ENCODE results near the gene BLMH. TPM values are rescaled to one million over a fixed set of nuclear protein-coding genes. Genes with fewer than 3 reads are reported as not detected.

BLMH gene
- total RNA-seq, 1 experiment from 2014 or later: 20.7 TPM

- intact Hi-C loops (cut with micrococcal nuclease; ENCODE audit: unreplicated experiment): no loop called here
- Histone ChIP-seq H3K36me3 (ENCODE audit: low read depth) (no peaks in the 10 kb centered on the region), H3K4me3 (no peak overlapping the region), H3K27ac (no peak overlapping the region), H3K9me2 (ENCODE audit: insufficient read depth) (no peaks in the 10 kb centered on the region), H3K79me2 (ENCODE audit: low read depth) (no peaks in the 10 kb centered on the region), H3K9me3 (ENCODE audit: insufficient read depth, low read depth) (no peaks in the 10 kb centered on the region), H2AFZ (no peak overlapping the region), H4K20me1 (ENCODE audit: insufficient read depth) (no peaks in the 10 kb centered on the region), H3K4me2 (no peak overlapping the region), H3F3A (ENCODE audit: insufficient read depth, low read depth) (peaks cover 21% of the 10 kb centered on the region), H3K4me1 (replicated peaks; ENCODE audit: insufficient read depth) (peaks cover 19% of the 10 kb centered on the region), H3K27me3 (ENCODE audit: insufficient read depth, low read depth) (no peaks in the 10 kb centered on the region)
- DNase-seq: no peak
- ChIA-PET CTCF (interaction anchor here (0.6 kb wide), 1 partner anchor 12 kb away, joined by 3 read pairs; no protein-coding TSS in a partner anchor), POLR2A (ENCODE audit: unreplicated experiment) (no interaction called here)
- TF ChIP-seq EZH2 (IDR thresholded peaks at IDR 0.05; ENCODE audit: low read depth): no peak
- TF ChIP-seq CTCF (conservative IDR thresholded peaks at IDR 0.05): no peak
- BruUV-seq (replicated peaks): no TSS peak
These were observed 71.3 kb downstream of the BLMH start for GRCh38 chr17:30220414-30220813.

GRCh38 chr17:30219833-30220232 lies 71.9 kb downstream of the BLMH start:
- H3K27me3 ChIP-seq (ENCODE audit: insufficient read depth, low read depth): no peaks in the 10 kb centered on the region
- no peaks in the 10 kb centered on the region for H3K36me3 ChIP-seq (ENCODE audit: low read depth)
- CTCF ChIA-PET: no interaction called here
- no peaks in the 10 kb centered on the region for H3K9me3 ChIP-seq (ENCODE audit: insufficient read depth, low read depth)
- DNase-seq: no peak
- H3K4me3 ChIP-seq: no peak overlapping the region
- TF ChIP-seq EZH2 (IDR thresholded peaks at IDR 0.05; ENCODE audit: low read depth) (no peak), CTCF (conservative IDR thresholded peaks at IDR 0.05) (no peak)
- H4K20me1 ChIP-seq (ENCODE audit: insufficient read depth): no peaks in the 10 kb centered on the region
- H2AFZ ChIP-seq: no peak overlapping the region
- intact Hi-C loops (cut with micrococcal nuclease; ENCODE audit: unreplicated experiment): no loop called here
- no peak overlapping the region for H3K27ac ChIP-seq
- H3F3A ChIP-seq (ENCODE audit: insufficient read depth, low read depth): peaks cover 16% of the 10 kb centered on the region
- POLR2A ChIA-PET (ENCODE audit: unreplicated experiment): no interaction called here
- peaks cover 13% of the 10 kb centered on the region for H3K4me1 ChIP-seq (replicated peaks; ENCODE audit: insufficient read depth)
- no TSS peak for BruUV-seq (replicated peaks)
- H3K79me2 ChIP-seq (ENCODE audit: low read depth): no peaks in the 10 kb centered on the region
- H3K4me2 ChIP-seq: no peak overlapping the region
- no peaks in the 10 kb centered on the region for H3K9me2 ChIP-seq (ENCODE audit: insufficient read depth)

- no peak for TF ChIP-seq EZH2 (IDR thresholded peaks at IDR 0.05; ENCODE audit: low read depth)
- Histone ChIP-seq H2AFZ (no peak overlapping the region), H3K4me1 (replicated peaks; ENCODE audit: insufficient read depth) (peaks cover 8% of the 10 kb centered on the region), H3K4me2 (no peak overlapping the region), H4K20me1 (ENCODE audit: insufficient read depth) (no peaks in the 10 kb centered on the region), H3K79me2 (ENCODE audit: low read depth) (no peaks in the 10 kb centered on the region), H3K4me3 (no peak overlapping the region), H3K27ac (no peak overlapping the region), H3F3A (ENCODE audit: insufficient read depth, low read depth) (peaks cover 10% of the 10 kb centered on the region), H3K27me3 (ENCODE audit: insufficient read depth, low read depth) (no peaks in the 10 kb centered on the region), H3K36me3 (ENCODE audit: low read depth) (no peaks in the 10 kb centered on the region), H3K9me2 (ENCODE audit: insufficient read depth) (no peaks in the 10 kb centered on the region), H3K9me3 (ENCODE audit: insufficient read depth, low read depth) (no peaks in the 10 kb centered on the region)
- no TSS peak for BruUV-seq (replicated peaks)
- ChIA-PET CTCF (no interaction called here), POLR2A (ENCODE audit: unreplicated experiment) (no interaction called here)
- DNase-seq: no peak
- intact Hi-C loops (cut with micrococcal nuclease; ENCODE audit: unreplicated experiment): no loop called here
These were observed 72.4 kb downstream of the BLMH start for GRCh38 chr17:30219315-30219714.

- no peak for TF ChIP-seq EZH2 (IDR thresholded peaks at IDR 0.05; ENCODE audit: low read depth)
- TF ChIP-seq CTCF (conservative IDR thresholded peaks at IDR 0.05): no peak
- Histone ChIP-seq H3K36me3 (ENCODE audit: low read depth) (no peaks in the 10 kb centered on the region), H3K27ac (no peak overlapping the region), H2AFZ (no peak overlapping the region), H3K4me3 (no peak overlapping the region), H3K4me1 (replicated peaks; ENCODE audit: insufficient read depth) (peaks cover 3% of the 10 kb centered on the region), H3K79me2 (ENCODE audit: low read depth) (no peaks in the 10 kb centered on the region), H3K9me3 (ENCODE audit: insufficient read depth, low read depth) (no peaks in the 10 kb centered on the region), H3F3A (ENCODE audit: insufficient read depth, low read depth) (peaks cover 5% of the 10 kb centered on the region; the same call in 1 of the 2 replicates), H3K9me2 (ENCODE audit: insufficient read depth) (no peaks in the 10 kb centered on the region), H4K20me1 (ENCODE audit: insufficient read depth) (no peaks in the 10 kb centered on the region), H3K4me2 (no peak overlapping the region), H3K27me3 (ENCODE audit: insufficient read depth, low read depth) (no peaks in the 10 kb centered on the region)
- POLR2A ChIA-PET (ENCODE audit: unreplicated experiment): no interaction called here
- intact Hi-C loops (cut with micrococcal nuclease; ENCODE audit: unreplicated experiment): no loop called here
- no peak for DNase-seq
- no TSS peak for BruUV-seq (replicated peaks)
- CTCF ChIA-PET: no interaction called here
These were observed 72.9 kb downstream of the BLMH start for GRCh38 chr17:30218799-30219198.

Measured in PC-9 (cell line).